Heart right ventricle (tissue), 16 donors: Measurements from ENCODE around the gene TBC1D2. TPM values are rescaled to one million over a fixed set of nuclear protein-coding genes. Genes with fewer than 3 reads are reported as not detected.
A peak's percentile ranks its signal among the peaks of the same experiment; 100 is the strongest.
"Not testable (repeated sequence)": the region's sequence is repeated elsewhere in the genome, so short reads cannot be mapped to it uniquely, and the experiment has no call there.

Experiments
- ATAC-seq, 8 donors: fragments of 200-7000 bp; cut with Tn5 transposase; one replicate each; pipeline ENCODE4 v1.9.1; 2020; ENCODE audit warnings: mild to moderate bottlenecking in 8 of 8, moderate library complexity in 8 of 8, moderate number of reproducible peaks in 1 of 8
- DNase-seq, 2 donors: peaks; one replicate each; pipeline ENCODE4 v3.0.0-alpha.2; 2020
- H3K27ac ChIP-seq, 10 donors: fragments of 200-600 bp; sonication (generic) in 2 of 10; one replicate each; pipeline versions ENCODE4 v1.5.0 to v1.8.0; 2020 to 2022; ENCODE audit warnings: mild to moderate bottlenecking in 3 of 10
- H3K27me3 ChIP-seq, 7 donors: fragments of 200-600 bp; one replicate each; pipeline ENCODE4 v1.8.0; 2021 to 2022; ENCODE audit warnings: mild to moderate bottlenecking in 2 of 7
- H3K36me3 ChIP-seq, 9 donors: fragments of 200-600 bp; sonication (generic) in 1 of 9; one replicate each; pipeline versions ENCODE4 v1.5.0 to v1.8.0; 2020 to 2022; ENCODE audit warnings: mild to moderate bottlenecking in 2 of 9
- H3K4me1 ChIP-seq, 9 donors: fragments of 200-600 bp; sonication (generic) in 1 of 9; one replicate each; pipeline versions ENCODE4 v1.5.0 to v1.8.0; 2020 to 2022; ENCODE audit warnings: mild to moderate bottlenecking in 4 of 9
- H3K4me3 ChIP-seq, 10 donors: fragments of 200-600 bp; sonication (generic) in 2 of 10; one replicate each; pipeline versions ENCODE4 v1.5.0 to v1.8.0; 2020 to 2022; ENCODE audit warnings: mild to moderate bottlenecking in 7 of 10, moderate library complexity in 2 of 10
- H3K9me3 ChIP-seq, 11 donors: fragments of 200-600 bp in 10 of 11; sonication (generic) in 2 of 11; one replicate each; pipeline versions ENCODE4 v1.5.0 to v1.8.0; 2013 to 2022; ENCODE audit warnings: mild to moderate bottlenecking in 2 of 11, control low read depth in 1 of 11, moderate library complexity in 1 of 11
- CTCF ChIP-seq, 9 donors: fragments of 200-600 bp; sonication (generic) in 2 of 9; IDR thresholded peaks; one replicate each; pipeline versions ENCODE4 v1.5.0 to v1.8.0; 2021 to 2022; ENCODE audit warnings: antibody characterized with exemption in 9 of 9, mild to moderate bottlenecking in 5 of 9, moderate library complexity in 1 of 9
- WGBS, 2 donors: extraction: QIAGEN DNeasy Blood & Tissue Kit; methylation state at CpG; one replicate each; pipeline ENCODE4 v1.1.7; 2013; ENCODE audit warnings: inconsistent platforms in 1 of 2; 5-methylcytosine and 5-hydroxymethylcytosine counted together
- intact Hi-C, 10 donors: fragments of 100-400 bp; cut with DNase I; formaldehyde crosslinking; loops; one replicate each; pipeline versions ENCODE4 v1.11.1 to v1.14.2; 2022
- polyA plus RNA-seq, 2 donors: library from polyadenylated mRNA; stranded (reverse); fragments of 200-250 nt; gene quantifications; one replicate each; pipeline ENCODE4 v1.2.3, GENCODE V29; 2013
- total RNA-seq, 10 donors: library from RNA; stranded (reverse); fragmentation: NEBNext Ultra II Directional in 3 of 10; extraction: Animal tissue kit (Norgen Biotek cat#: 25700) in 3 of 10; gene quantifications; one replicate each; pipeline versions ENCODE4 v1.2.1 to v1.2.4, GENCODE V29; 2021 to 2023
- donor health status: Arrhythmogenic right ventricular cardiomyopathy.
- donor health status: ischemic (EF 13 %, LVEDD 7.1; RV severe dilation, severe dysfunction).
- donor health status: healthy with polysubstance abuse.
- donor health status: DM: no; HTN: yes; CAD: no.
- donor health status: DM: no; HTN: no; CAD: no.
- donor health status: ischemic (EF 25% LVEDD 6.9; RV normal size, moderate dysfunction).
- donor health status: ischemic (EF 25% LVEDD 5.7; RV mildly dilated, moderate dysfunction).
- donor health status: healthy.
- donor health status: DM: yes; HTN: yes; CAD: no.
- donor health status: Ischemic cardiomyopathy.
- donor health status: ischemic (EF 35%, LVEDD 5.7; RV mildly dilated, moderate dysfunction).
- donor health status: nonischemic (EF 11% LVEDD 7.7; RV severe dilation, severe dysfunction).
- donor health status: DM: yes; HTN: yes; CAD: no.
- donor health status: PGD.
- donor health status: ischemic (EF 29% LVEDD 5.4; RV normal size, mild dysfunction).
- donor health status: nonischemic (EF 23%, LVEDD 6.1; RV moderate dilation, normal function).

The TBC1D2 gene
- total and polyA plus RNA-seq, 12 donors: 0.49 to 4.3 (median 1.9) TPM

GRCh38 chr9:98175028-98175569 lies 80.3 kb downstream of the TBC1D2 start:
- Histone ChIP-seq H3K4me1 (peaks cover 0 to 8% (median 0%) of the 10 kb centered on the region in 9 donors), H3K9me3 (no peaks in the 10 kb centered on the region), H3K27ac (no peak overlapping the region), H3K4me3 (no peak overlapping the region), H3K36me3 (no peaks in the 10 kb centered on the region), H3K27me3 (peaks cover 0 to 16% (median 2%) of the 10 kb centered on the region in 7 donors)
- intact Hi-C loops: no loop called here
- no peak for TF ChIP-seq CTCF (IDR thresholded peaks at IDR 0.05)
- ATAC-seq (no peak), DNase-seq (no peak)
- 54 to 64% methylated on average over 6 of the region's 6 CpGs for WGBS, 2 donors

GRCh38 chr9:98174502-98174918 lies 80.9 kb downstream of the TBC1D2 start:
- not testable (repeated sequence) for H3K36me3 ChIP-seq

DNA sequence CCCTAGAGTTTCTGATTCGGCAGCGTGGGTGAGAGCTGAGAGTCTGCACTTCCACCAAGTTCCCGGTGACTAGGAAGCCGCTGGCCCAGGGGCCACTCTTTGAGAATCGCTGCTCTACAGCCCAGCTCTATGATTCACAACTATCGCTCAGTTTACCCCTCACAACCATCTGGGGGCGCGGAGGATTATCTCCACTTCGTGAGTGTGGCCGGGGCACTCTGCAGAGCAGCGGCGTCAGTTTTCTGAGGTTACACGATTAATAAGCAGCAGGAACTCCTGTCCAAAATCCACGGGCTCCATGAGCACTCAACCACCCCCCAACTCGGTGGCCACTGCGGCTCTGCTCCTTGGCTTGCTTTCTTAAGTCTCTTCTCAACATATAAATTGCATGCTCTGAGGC lies 82.3 kb downstream of the TBC1D2 start:
- Histone ChIP-seq H3K27me3 (peaks cover 0 to 16% (median 3%) of the 10 kb centered on the region in 7 donors), H3K9me3 (no peaks in the 10 kb centered on the region), H3K36me3 (no peaks in the 10 kb centered on the region), H3K27ac (no peak overlapping the region), H3K4me3 (no peak overlapping the region), H3K4me1 (peaks cover 0 to 12% (median 0%) of the 10 kb centered on the region in 9 donors)
- no peak for TF ChIP-seq CTCF (IDR thresholded peaks at IDR 0.05)
- WGBS, 2 donors: 86% methylated on average over 16 of the region's 16 CpGs
- DNase-seq (no peak), ATAC-seq (no peak)
- intact Hi-C loops: no loop called here

More at GRCh38 chr9:98174502-98174918, 80.9 kb downstream of the TBC1D2 start:
- H3K27ac ChIP-seq, H3K9me3 ChIP-seq, ATAC-seq, H3K4me1 ChIP-seq, DNase-seq, intact Hi-C loops, H3K4me3 ChIP-seq: not testable (repeated sequence)
- WGBS, 2 donors: 70 to 81% methylated on average over 5 of the region's 5 CpGs
- peaks cover 0 to 16% (median 3%) of the 10 kb centered on the region in 7 donors for H3K27me3 ChIP-seq

DNA sequence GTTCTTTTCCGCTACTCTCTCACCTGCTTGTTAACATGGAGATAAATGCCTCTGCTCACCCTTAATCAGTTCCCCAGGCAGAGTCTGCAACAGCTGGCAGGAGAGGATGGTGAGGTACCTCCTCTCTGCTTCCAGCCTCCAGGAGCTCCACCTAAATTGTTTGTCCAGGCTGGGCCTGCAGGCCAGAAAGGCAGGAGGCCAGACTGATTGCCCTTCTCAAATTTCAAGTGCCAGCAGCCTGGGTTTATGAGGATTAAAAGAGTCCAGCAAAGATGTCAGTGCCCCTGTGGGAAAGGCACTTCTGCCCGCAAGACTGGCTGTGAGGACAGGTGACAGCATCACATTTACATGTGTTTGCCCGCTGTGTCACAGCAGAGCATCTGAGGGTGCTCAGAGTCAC lies 82.8 kb downstream of the TBC1D2 start:
- intact Hi-C loops: no loop called here
- no peak overlapping the region for H3K27ac ChIP-seq
- 82 to 91% methylated on average over 3 of the region's 3 CpGs for WGBS, 2 donors
- DNase-seq: no peak
- peaks cover 0 to 16% (median 3%) of the 10 kb centered on the region in 7 donors for H3K27me3 ChIP-seq
- no peak overlapping the region for H3K4me3 ChIP-seq
- H3K9me3 ChIP-seq: no peaks in the 10 kb centered on the region
- no peak for ATAC-seq
- H3K4me1 ChIP-seq: peaks cover 0 to 12% (median 0%) of the 10 kb centered on the region in 9 donors
- H3K36me3 ChIP-seq: no peaks in the 10 kb centered on the region
- TF ChIP-seq CTCF (IDR thresholded peaks at IDR 0.05): no peak

DNA sequence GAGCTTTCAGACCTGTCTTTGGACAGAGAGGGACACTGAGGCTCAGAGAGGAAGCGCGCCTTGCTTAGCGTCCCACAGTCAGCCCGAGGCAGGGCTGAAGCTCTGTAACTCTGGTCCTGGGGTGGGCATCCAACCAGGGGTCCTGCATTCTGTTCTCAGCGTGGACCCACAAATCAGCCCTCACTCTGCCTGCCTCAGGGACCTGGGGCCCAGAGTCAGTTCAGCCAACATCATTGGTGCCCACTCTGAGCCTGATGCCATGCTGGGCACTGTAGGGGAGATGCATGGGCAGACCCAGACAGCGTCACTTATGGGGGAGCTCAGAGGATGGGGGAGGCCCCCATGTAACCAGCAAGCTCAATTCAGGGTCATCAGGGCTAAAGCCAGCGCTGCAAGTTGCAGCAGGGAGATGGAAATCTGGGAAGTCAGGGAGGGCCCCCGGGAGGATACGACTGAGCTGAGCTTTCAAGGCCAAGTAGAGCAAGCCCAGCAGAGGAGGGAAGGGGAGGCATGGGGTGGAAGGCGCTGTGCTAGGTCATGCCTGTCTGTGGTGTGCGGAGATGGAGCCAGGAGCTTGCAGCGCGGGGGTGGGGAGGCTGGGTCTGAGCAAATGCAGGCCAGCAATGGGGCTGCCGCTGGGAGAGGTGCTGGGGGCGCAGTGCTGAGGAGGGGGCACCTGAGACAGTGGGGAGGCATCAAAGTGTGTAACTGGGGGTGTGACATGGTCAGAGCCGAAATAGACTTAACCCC lies 84.1 kb downstream of the TBC1D2 start:
- peaks cover 0 to 16% (median 3%) of the 10 kb centered on the region in 7 donors for H3K27me3 ChIP-seq
- no peak for TF ChIP-seq CTCF (IDR thresholded peaks at IDR 0.05)
- no peak overlapping the region for H3K4me3 ChIP-seq
- no peaks in the 10 kb centered on the region for H3K36me3 ChIP-seq
- no peak overlapping the region for H3K27ac ChIP-seq
- ATAC-seq: peak in 3 of 8 donors; percentile 22 to 44 (median 39)
- no peaks in the 10 kb centered on the region for H3K9me3 ChIP-seq
- no peak for DNase-seq
- H3K4me1 ChIP-seq: peaks cover 0 to 12% (median 0%) of the 10 kb centered on the region in 9 donors
- intact Hi-C loops: no loop called here
- WGBS, 2 donors: 57 to 62% methylated on average over 16 of the region's 16 CpGs
